NB4 (cell line): Measurements from ENCODE around the gene RASA3.

Experiments
- DNase-seq: peaks from one replicate; pipeline ENCODE4 v3.0.0; 2010; ENCODE audit warnings: low read depth
- H3K4me3 ChIP-seq: one replicate; pipeline ENCODE4 v1.5.1; 2011; ENCODE audit warnings: mild to moderate bottlenecking, low read depth, low read length, moderate library complexity
- MAX ChIP-seq: IDR thresholded peaks from 2 replicates; pipeline ENCODE4 v1.6.1; 2011; ENCODE audit warnings: low read depth, low read length
- MYC ChIP-seq: IDR thresholded peaks from 2 replicates; pipeline ENCODE4 v1.6.1; 2011; ENCODE audit warnings: low read depth, low read length
- POLR2A ChIP-seq: IDR thresholded peaks from 2 replicates; pipeline ENCODE4 v1.6.1; 2011; ENCODE audit warnings: mild to moderate bottlenecking; ENCODE audit not compliant: insufficient read length; ENCODE audit errors: extremely low read depth
- TF ChIP-seq, protein P1 (sequence below): IDR thresholded peaks from one replicate; pipeline ENCODE4 v1.5.1; 2012; ENCODE audit warnings: low read depth, low read length

The RASA3 gene

DNA sequence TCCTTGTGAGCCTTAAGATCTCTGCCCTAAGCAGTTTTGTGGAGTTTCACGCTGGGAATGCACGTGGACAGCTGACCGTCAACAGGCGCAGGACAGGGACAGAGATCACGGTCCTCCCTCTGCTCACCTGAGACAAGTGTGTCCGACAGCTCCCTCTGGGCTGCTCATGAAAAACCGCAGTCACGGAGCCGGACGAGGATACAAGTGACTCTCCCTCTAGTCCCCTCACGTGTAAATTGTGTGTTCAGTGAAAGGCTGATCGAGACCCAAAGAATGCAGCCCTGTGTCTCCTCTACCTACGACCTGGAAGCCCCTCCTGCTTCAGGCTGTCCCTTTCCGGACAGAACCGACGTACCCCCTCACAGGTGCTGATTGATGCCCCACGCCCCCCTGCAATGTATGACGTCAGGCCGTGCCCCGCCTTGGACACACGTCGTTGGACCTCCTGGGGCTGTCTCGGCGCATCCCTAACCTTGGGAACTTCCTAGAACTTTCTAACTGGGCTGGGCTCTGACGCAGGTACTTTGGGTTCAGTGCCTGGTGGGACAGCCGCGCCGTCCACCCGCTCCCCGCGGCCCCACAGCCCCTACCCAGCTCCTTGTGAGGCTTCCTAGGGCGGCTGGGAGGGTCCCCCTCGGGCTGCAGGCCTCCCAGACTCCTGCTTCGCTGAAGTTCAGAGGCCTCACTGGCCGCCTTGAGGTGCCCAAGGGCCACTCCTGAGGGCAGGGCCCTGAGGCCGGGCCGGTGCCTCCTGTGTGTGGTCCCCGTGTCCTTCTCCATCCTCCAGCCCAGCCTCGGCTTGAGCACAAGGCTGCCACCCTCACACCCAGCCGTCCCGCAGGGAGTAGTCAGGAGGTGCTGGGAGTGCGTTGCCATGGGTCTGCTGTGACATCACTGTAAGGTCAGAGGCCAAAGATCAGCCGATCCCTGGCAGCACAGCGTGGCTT lies 158.9 kb downstream of the RASA3 start, which contains the start of gene C13orf46:
Gene C13orf46 (minus strand): TSS at position 859 of the 947 bp plus-strand sequence. CDS start 79 bp downstream, at position 780.
- TF ChIP-seq POLR2A = no peak
- no peak for TF ChIP-seq MYC
- no peak for TF ChIP-seq MAX
- TF ChIP-seq, protein P1, sequence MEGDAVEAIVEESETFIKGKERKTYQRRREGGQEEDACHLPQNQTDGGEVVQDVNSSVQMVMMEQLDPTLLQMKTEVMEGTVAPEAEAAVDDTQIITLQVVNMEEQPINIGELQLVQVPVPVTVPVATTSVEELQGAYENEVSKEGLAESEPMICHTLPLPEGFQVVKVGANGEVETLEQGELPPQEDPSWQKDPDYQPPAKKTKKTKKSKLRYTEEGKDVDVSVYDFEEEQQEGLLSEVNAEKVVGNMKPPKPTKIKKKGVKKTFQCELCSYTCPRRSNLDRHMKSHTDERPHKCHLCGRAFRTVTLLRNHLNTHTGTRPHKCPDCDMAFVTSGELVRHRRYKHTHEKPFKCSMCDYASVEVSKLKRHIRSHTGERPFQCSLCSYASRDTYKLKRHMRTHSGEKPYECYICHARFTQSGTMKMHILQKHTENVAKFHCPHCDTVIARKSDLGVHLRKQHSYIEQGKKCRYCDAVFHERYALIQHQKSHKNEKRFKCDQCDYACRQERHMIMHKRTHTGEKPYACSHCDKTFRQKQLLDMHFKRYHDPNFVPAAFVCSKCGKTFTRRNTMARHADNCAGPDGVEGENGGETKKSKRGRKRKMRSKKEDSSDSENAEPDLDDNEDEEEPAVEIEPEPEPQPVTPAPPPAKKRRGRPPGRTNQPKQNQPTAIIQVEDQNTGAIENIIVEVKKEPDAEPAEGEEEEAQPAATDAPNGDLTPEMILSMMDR = no peak
- H3K4me3 ChIP-seq = no peak within 1 kb of the TSS
- DNase-seq = no peak

DNA sequence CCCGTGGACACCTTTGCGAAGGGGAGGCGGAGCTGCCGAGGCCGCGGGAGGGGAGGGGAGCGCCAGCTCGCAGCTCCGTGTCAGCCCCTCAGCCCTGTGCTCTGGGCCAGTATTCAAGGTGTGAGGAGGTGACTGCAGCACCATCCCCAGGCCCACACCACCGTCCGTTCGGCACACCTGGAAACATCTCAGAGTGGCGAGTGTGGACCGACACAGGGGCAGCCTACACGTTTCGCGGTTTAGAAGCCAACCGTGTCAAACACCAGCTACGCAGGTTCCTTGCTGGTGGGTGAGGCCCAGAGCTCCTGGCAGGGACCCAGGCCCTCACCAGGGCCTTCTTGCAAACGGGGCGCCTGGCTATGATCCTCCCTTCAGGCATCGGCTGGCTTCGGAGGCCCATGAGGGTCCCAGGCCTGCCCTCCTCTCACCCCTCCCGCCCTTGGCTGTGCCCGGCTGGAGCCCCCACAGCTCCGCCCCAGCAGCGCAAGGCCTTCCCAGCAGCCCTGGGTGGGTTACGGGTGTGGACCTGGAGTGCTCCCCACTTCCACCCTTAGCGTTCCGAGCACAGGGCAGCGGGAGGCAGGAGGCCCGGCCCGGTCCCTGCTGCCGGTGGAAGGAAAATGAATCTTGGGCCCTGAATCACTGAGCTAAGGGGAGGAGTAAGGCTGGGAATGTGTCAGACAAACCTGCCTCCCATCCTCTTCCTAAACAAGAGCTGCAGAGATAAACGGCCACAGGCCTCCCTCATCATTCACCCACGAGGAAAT lies 159.8 kb downstream of the RASA3 start:
- DNase-seq = no peak
- no peak overlapping the region for H3K4me3 ChIP-seq
- TF ChIP-seq MAX (no peak), POLR2A (no peak), MYC (no peak)
- TF ChIP-seq, protein P1 = no peak

- no peak overlapping the region for H3K4me3 ChIP-seq
- no peak for DNase-seq
- TF ChIP-seq MAX (no peak), POLR2A (no peak), MYC (no peak)
- TF ChIP-seq, protein P1 = no peak
These were observed 160.8 kb downstream of the RASA3 start for GRCh38 chr13:113971471-113972231.

GRCh38 chr13:113970810-113971470 lies 161.5 kb downstream of the RASA3 start:
- TF ChIP-seq, protein P1 = no peak
- TF ChIP-seq MAX (no peak), POLR2A (no peak), MYC (no peak)
- no peak overlapping the region for H3K4me3 ChIP-seq
- no peak for DNase-seq

- TF ChIP-seq MYC (no peak), MAX (no peak), POLR2A (no peak)
- TF ChIP-seq, protein P1 = no peak
- no peak overlapping the region for H3K4me3 ChIP-seq
- no peak for DNase-seq
These were observed 162.3 kb downstream of the RASA3 start for GRCh38 chr13:113969973-113970611.
